Endothelial cell of hepatic sinusoid (primary cell): ENCODE results near the gene CCDC18.
"Not testable (repeated sequence)": the region's sequence is repeated elsewhere in the genome, so short reads cannot be mapped to it uniquely, and the experiment has no call there.

Source experiments
- in situ Hi-C: cut with HindIII; loops from 2 replicates; pipeline ENCODE4 v1.10.0; 2017; ENCODE audit warnings: low sequenced_read_pairs

The CCDC18 gene

GRCh38 chr1:93223023-93223675, 42.6 kb downstream of the CCDC18 start:
- in situ Hi-C loops: no loop called here

- in situ Hi-C loops: loop anchor here (5.0 kb wide), 1 partner anchor 43 kb away; no protein-coding TSS in a partner anchor
Measured at GRCh38 chr1:93235261-93235660, 54.7 kb downstream of the CCDC18 start.

GRCh38 chr1:93237021-93237420, 56.5 kb downstream of the CCDC18 start:
- in situ Hi-C loops: loop anchor here (5.0 kb wide), 1 partner anchor 45 kb away; no protein-coding TSS in a partner anchor

- in situ Hi-C loops: loop anchor here (5.0 kb wide), 1 partner anchor 46 kb away; no protein-coding TSS in a partner anchor
Measured at GRCh38 chr1:93238425-93238824, 57.9 kb downstream of the CCDC18 start.

GRCh38 chr1:93239863-93240262, 59.3 kb downstream of the CCDC18 start:
- in situ Hi-C loops: loop anchor here (5.0 kb wide), 1 partner anchor 48 kb away; no protein-coding TSS in a partner anchor

- in situ Hi-C loops: not testable (repeated sequence)
Measured at GRCh38 chr1:93243233-93243632, 62.7 kb downstream of the CCDC18 start.

- in situ Hi-C loops: no loop called here
Measured at GRCh38 chr1:93244298-93245069, 64.0 kb downstream of the CCDC18 start.

GRCh38 chr1:93251966-93252365, 71.4 kb downstream of the CCDC18 start:
- in situ Hi-C loops: no loop called here

GRCh38 chr1:93252598-93252997, 72.1 kb downstream of the CCDC18 start:
- in situ Hi-C loops: no loop called here

GRCh38 chr1:93253516-93253915, 73.0 kb downstream of the CCDC18 start:
- in situ Hi-C loops: no loop called here

- in situ Hi-C loops: no loop called here
Measured at GRCh38 chr1:93255222-93256079, 74.9 kb downstream of the CCDC18 start.

GRCh38 chr1:93256433-93256832, 75.9 kb downstream of the CCDC18 start:
- in situ Hi-C loops: no loop called here

GRCh38 chr1:93257889-93258288, 77.4 kb downstream of the CCDC18 start:
- in situ Hi-C loops: no loop called here

GRCh38 chr1:93260726-93261125, 80.2 kb downstream of the CCDC18 start:
- in situ Hi-C loops: not testable (repeated sequence)

- in situ Hi-C loops: no loop called here
Measured at GRCh38 chr1:93262645-93263044, 82.1 kb downstream of the CCDC18 start.

GRCh38 chr1:93268888-93269287, 88.4 kb downstream of the CCDC18 start:
- in situ Hi-C loops: not testable (repeated sequence)

- in situ Hi-C loops: not testable (repeated sequence)
Measured at GRCh38 chr1:93275262-93275633, 94.7 kb downstream of the CCDC18 start.

- in situ Hi-C loops: no loop called here
Measured at GRCh38 chr1:93275634-93276295, 95.2 kb downstream of the CCDC18 start.

GRCh38 chr1:93277530-93277929, 97.0 kb downstream of the CCDC18 start:
- in situ Hi-C loops: not testable (repeated sequence)

- in situ Hi-C loops: no loop called here
Measured at GRCh38 chr1:93283496-93283895, 103.0 kb downstream of the CCDC18 start.

- in situ Hi-C loops: no loop called here
Measured at GRCh38 chr1:93288558-93288957, 108.0 kb downstream of the CCDC18 start.
